Large intestine (tissue), 3 donors: ENCODE measurements around the gene AGFG2. TPM values are rescaled to one million over a fixed set of nuclear protein-coding genes. Genes with fewer than 3 reads are reported as not detected.

Source experiments
- DNase-seq, 2 donors: peaks; one replicate each; pipeline versions ENCODE4 v3.0.0 to v3.0.0-alpha.2; 2013
- H3K27ac ChIP-seq: one replicate; pipeline ENCODE4 v1.5.1; 2013; ENCODE audit warnings: low read length
- H3K27me3 ChIP-seq: 2 replicates; pipeline ENCODE4 v1.6.1; 2013; ENCODE audit warnings: low read length; ENCODE audit not compliant: control insufficient read depth, insufficient read depth
- H3K36me3 ChIP-seq: 2 replicates; pipeline ENCODE4 v1.6.1; 2013; ENCODE audit warnings: low read length; ENCODE audit not compliant: control insufficient read depth, insufficient read depth
- H3K4me1 ChIP-seq: one replicate; pipeline ENCODE4 v1.6.1; 2013; ENCODE audit warnings: low read length; ENCODE audit not compliant: control insufficient read depth, insufficient read depth
- H3K4me3 ChIP-seq: one replicate; pipeline ENCODE4 v1.5.1; 2013; ENCODE audit warnings: low read length
- H3K9me3 ChIP-seq: one replicate; pipeline ENCODE4 v1.6.1; 2013; ENCODE audit warnings: mild to moderate bottlenecking, low read depth, low read length, moderate library complexity; ENCODE audit not compliant: control insufficient read depth
- WGBS: methylation state at CpG from one replicate; pipeline ENCODE4 v1.1.5; 2013; ENCODE audit warnings: low lambda C conversion rate; ENCODE audit not compliant: insufficient coverage; 5-methylcytosine and 5-hydroxymethylcytosine counted together
- polyA plus RNA-seq: library from polyadenylated mRNA; unstranded; fragments of 120-200 nt; gene quantifications from one replicate; pipeline ENCODE4 v1.2.1, GENCODE V29; 2013

The AGFG2 gene
- polyA plus RNA-seq, 1 donor, result 18.6 TPM

DNA sequence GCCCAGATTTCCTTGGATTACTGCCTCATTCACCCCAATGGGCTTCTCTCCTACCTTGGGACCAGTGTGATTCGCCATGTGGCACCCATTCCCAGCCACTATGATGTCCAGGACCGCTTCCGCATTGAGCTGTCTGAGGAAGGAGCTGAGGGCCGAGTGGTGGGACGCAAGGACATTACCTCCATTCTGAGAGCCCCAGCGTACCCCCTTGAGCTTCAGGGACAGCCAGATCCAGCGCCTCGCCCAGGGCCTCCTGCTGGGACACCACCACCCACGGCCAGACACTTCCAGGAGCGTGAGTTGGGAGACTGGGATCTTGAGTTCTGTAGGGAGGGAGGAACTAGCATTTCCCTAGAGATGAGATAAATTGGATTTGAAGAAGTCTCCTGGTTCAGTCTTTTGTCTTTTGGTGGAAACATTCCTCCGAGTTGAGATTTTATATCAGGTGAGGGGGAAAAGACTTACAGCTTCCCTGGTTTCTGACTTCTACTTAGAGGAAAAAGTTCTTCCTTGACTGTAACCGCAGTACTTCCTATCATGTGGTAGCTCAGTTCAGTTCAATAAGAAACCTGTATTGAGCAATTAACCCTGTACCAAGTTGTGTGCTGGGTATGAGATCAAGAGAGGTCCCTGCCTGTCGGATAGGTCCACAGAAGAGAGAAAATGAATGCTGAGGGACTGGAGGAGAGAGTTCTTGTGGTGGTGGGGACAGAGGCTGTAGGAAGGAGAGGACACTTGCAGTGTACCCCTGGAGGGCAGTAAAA is 74.6 kb downstream of the AGFG2 start:
- no peak for DNase-seq
- Histone ChIP-seq H3K36me3 (no peaks in the 10 kb centered on the region), H3K4me3 (no peak overlapping the region), H3K9me3 (no peaks in the 10 kb centered on the region), H3K27ac (no peak overlapping the region), H3K27me3 (no peaks in the 10 kb centered on the region), H3K4me1 (peaks cover 3% of the 10 kb centered on the region)
- no CpG with 5 or more reads among the region's 13 CpGs for WGBS

DNA sequence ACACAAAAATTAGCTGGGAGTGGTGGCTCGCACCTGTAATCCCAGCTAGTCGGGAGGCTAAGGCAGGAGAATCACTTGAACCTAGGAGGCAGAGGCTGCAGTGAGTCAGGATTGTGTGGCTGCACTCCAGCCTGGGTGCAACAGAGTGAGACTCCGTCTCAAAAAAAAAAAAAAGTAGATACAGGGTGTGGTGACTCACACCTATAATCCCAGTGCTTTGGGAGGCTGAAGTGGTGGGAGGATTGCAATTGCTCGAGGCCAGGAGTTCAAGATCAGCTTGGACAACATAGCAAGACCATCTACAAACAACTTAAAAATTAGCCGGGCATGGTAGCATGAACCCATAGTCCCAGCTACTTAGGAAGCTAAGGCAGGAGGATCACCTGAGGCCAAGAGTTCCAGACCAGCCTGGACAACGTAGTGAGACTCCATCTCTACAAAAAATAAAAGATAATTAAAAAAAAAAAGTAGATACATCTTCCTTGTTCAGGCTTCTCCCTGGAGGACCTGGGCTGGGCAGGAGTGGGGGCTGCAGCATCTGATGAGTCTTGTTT is 75.4 kb downstream of the AGFG2 start:
- H3K27ac ChIP-seq, result no peak overlapping the region
- no peak overlapping the region for H3K4me3 ChIP-seq
- H3K27me3 ChIP-seq, result no peaks in the 10 kb centered on the region
- H3K36me3 ChIP-seq, result no peaks in the 10 kb centered on the region
- no peak for DNase-seq
- no CpG with 5 or more reads among the region's 6 CpGs for WGBS
- peaks cover 3% of the 10 kb centered on the region for H3K4me1 ChIP-seq
- no peaks in the 10 kb centered on the region for H3K9me3 ChIP-seq

Other genes starting within 250 kb of the AGFG2 start
- 3.5 TPM for gene SPDYE3, start 231.5 kb upstream of the AGFG2 start, polyA plus RNA-seq
- gene PILRB, start 181.1 kb upstream of the AGFG2 start, polyA plus RNA-seq, result 64.8 TPM
- gene PILRA, start 165.7 kb upstream of the AGFG2 start, polyA plus RNA-seq, result 5.8 TPM
- 4.8 TPM for gene ZCWPW1, start 110.5 kb upstream of the AGFG2 start, polyA plus RNA-seq
- gene MEPCE, start 109.4 kb upstream of the AGFG2 start, polyA plus RNA-seq, result 37.6 TPM
- gene PPP1R35, start 102.7 kb upstream of the AGFG2 start, polyA plus RNA-seq, result 29.7 TPM
- 1.4 TPM for gene SPACDR, start 74.9 kb upstream of the AGFG2 start, polyA plus RNA-seq
- gene TSC22D4, start 60.0 kb upstream of the AGFG2 start, polyA plus RNA-seq, result 56.8 TPM
- 3.5 TPM for gene NYAP1, start 55.3 kb upstream of the AGFG2 start, polyA plus RNA-seq
- 7.9 TPM for gene SAP25, start 34.7 kb downstream of the AGFG2 start, polyA plus RNA-seq
- 40.0 TPM for gene LRCH4, start 46.9 kb downstream of the AGFG2 start, polyA plus RNA-seq
- gene FBXO24, start 47.1 kb downstream of the AGFG2 start, polyA plus RNA-seq, result 0.88 TPM
- gene PCOLCE, start 63.2 kb downstream of the AGFG2 start, polyA plus RNA-seq, result 51.4 TPM
- gene MOSPD3, start 73.3 kb downstream of the AGFG2 start, polyA plus RNA-seq, result 13.7 TPM
- gene TFR2, start 102.3 kb downstream of the AGFG2 start, polyA plus RNA-seq, result 2.7 TPM
- 2.9 TPM for gene ACTL6B, start 117.2 kb downstream of the AGFG2 start, polyA plus RNA-seq
- 193 TPM for gene GNB2, start 134.5 kb downstream of the AGFG2 start, polyA plus RNA-seq
- 47.6 TPM for gene GIGYF1, start 155.0 kb downstream of the AGFG2 start, polyA plus RNA-seq
- gene POP7, start 166.9 kb downstream of the AGFG2 start, polyA plus RNA-seq, result 28.7 TPM
- gene EPO, start 181.3 kb downstream of the AGFG2 start, polyA plus RNA-seq, result 0.19 TPM
- 0.04 TPM for gene ZAN, start 194.4 kb downstream of the AGFG2 start, polyA plus RNA-seq